Stimulated activated CD4-positive, alpha-beta T cell treated with anti-CD3 and anti-CD28 coated beads, TNF-alpha, amount 100 ng/mL, for 4 hours (primary cell): Measurements from ENCODE around the gene METTL21A.
"Not testable (repeated sequence)": the region's sequence is repeated elsewhere in the genome, so short reads cannot be mapped to it uniquely, and the experiment has no call there.

Experiments
- DNase-seq, 3 experiments: peaks; one replicate each; pipeline ENCODE4 v3.0.0-alpha.2; 2020; ENCODE audit warnings: low read depth in 3 of 3

METTL21A gene

GRCh38 chr2:207625014-207625907 lies at the start of gene METTL21A:
METTL21A (minus strand) TSS chr2:207625394; CDS start chr2:207624375, 1,019 bp downstream.
- DNase-seq, result peak; percentile 90 to 96 (median 94)

GRCh38 chr2:207674826-207675225 lies 49.6 kb upstream of the METTL21A start:
- DNase-seq, result no peak

GRCh38 chr2:207674266-207674774 lies 49.1 kb upstream of the METTL21A start:
- DNase-seq, result no peak

- DNase-seq, result no peak
Observed at GRCh38 chr2:207673431-207673830, 48.2 kb upstream of the METTL21A start.

- no peak for DNase-seq
Observed at GRCh38 chr2:207670887-207671286, 45.7 kb upstream of the METTL21A start.

GRCh38 chr2:207663870-207664545 lies 38.8 kb upstream of the METTL21A start:
- DNase-seq, result no peak

GRCh38 chr2:207662203-207662602 lies 37.0 kb upstream of the METTL21A start:
- DNase-seq, result no peak

GRCh38 chr2:207660994-207661393 lies 35.8 kb upstream of the METTL21A start:
- no peak for DNase-seq

GRCh38 chr2:207658156-207658555 lies 33.0 kb upstream of the METTL21A start:
- no peak for DNase-seq

GRCh38 chr2:207655000-207655399 lies 29.8 kb upstream of the METTL21A start:
- DNase-seq, result no peak

GRCh38 chr2:207646582-207646981 lies 21.4 kb upstream of the METTL21A start:
- not testable (repeated sequence) for DNase-seq

- no peak for DNase-seq
Observed at GRCh38 chr2:207643892-207644291, 18.7 kb upstream of the METTL21A start.

GRCh38 chr2:207640661-207641060 lies 15.5 kb upstream of the METTL21A start:
- no peak for DNase-seq

- DNase-seq, result no peak
Observed at GRCh38 chr2:207640160-207640559, 15.0 kb upstream of the METTL21A start.

GRCh38 chr2:207639288-207639687 lies 14.1 kb upstream of the METTL21A start:
- not testable (repeated sequence) for DNase-seq

GRCh38 chr2:207635468-207636200 lies 10.4 kb upstream of the METTL21A start:
- DNase-seq, result no peak

- no peak for DNase-seq
Observed at GRCh38 chr2:207633686-207634085, 8.5 kb upstream of the METTL21A start.

GRCh38 chr2:207632575-207633493 lies 7.6 kb upstream of the METTL21A start:
- no peak for DNase-seq

GRCh38 chr2:207630491-207630890 lies 5.3 kb upstream of the METTL21A start:
- DNase-seq, result no peak

GRCh38 chr2:207629553-207629952 lies 4.4 kb upstream of the METTL21A start:
- DNase-seq, result no peak
